HG02798 (cell line): ENCODE measurements around the gene PRDM15.
A peak's percentile ranks its signal among the peaks of the same experiment; 100 is the strongest.

Source experiments
- ATAC-seq: cut with Tn5 transposase; IDR thresholded peaks from one replicate; pipeline ENCODE4 v1.9.1; 2021; ENCODE audit warnings: mild to moderate bottlenecking; ENCODE audit not compliant: unreplicated experiment, poor library complexity

Gene PRDM15

GRCh38 chr21:41866274-41866809 is 12.8 kb downstream of the PRDM15 start:
- ATAC-seq, result no peak

DNA sequence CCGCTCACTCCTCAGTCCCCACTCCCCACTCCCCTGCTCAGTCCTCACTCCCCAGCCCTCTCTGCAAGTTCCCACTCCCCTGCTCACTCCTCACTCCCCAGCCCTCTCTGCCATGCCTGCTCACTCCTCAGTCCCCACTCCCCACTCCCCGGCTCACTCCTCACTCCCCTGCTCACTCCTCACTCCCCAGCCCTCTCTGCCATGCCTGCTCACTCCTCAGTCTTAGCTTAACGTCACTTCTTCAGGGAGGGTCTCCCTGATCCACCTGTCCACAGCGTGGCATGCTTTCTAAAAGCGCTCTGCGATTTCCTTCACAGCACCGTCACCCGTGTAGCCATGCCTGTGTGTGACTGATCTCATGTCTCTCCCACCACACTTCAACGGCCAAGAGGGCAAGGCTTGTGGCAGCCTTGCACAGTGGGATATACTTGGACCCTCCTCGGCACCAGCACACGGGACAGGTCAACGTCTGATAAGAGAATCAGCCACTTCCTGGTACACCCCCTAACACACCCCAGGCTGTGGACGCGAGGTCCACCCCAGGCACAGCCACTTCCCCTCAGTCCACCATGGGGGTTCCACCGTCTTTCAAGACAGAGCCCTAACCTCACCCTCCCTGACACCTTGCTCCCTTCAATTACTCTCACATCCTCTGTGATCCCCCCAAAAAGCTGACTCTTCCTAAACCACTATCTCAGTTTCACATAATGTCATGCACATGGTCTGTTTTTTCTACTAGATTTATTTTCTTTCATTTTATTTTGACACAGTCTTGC is 14.0 kb downstream of the PRDM15 start:
- ATAC-seq, result peak; percentile 69

GRCh38 chr21:41864311-41865001 is 14.7 kb downstream of the PRDM15 start:
- no peak for ATAC-seq

DNA sequence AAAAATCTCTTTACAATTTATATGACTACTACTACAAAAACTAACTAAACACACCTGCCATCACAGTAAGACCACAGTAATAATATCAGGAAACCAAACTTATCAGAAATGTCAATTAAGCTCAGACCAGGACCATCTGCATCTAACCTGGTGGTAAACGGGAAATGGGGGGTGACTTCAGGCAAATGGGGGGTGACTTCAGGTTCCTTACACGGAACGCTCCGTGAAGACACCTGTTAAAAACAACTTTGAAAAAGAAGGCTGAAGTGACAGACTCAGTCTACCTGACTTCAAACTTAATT is 15.8 kb downstream of the PRDM15 start:
- ATAC-seq, result no peak

GRCh38 chr21:41861987-41862386 is 17.2 kb downstream of the PRDM15 start:
- no peak for ATAC-seq

DNA sequence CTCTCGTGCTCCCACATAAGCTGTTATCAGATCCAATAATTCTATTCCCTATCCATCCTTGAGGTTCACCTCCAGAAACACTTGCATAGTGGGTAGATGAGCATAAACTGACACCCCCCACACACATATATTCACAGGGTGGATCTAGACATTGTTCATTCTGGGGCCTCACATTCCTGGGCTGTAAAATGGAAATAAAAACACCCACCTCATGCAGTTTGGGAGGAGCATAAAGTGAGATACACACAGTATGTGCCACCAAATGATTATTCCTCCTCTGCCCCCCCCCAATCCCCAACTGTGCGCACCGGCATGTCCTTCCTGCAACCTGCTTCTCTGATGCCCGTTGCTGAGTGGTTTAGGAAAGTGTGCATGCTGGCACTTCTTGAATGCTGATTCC is 17.9 kb downstream of the PRDM15 start:
- ATAC-seq, result no peak

DNA sequence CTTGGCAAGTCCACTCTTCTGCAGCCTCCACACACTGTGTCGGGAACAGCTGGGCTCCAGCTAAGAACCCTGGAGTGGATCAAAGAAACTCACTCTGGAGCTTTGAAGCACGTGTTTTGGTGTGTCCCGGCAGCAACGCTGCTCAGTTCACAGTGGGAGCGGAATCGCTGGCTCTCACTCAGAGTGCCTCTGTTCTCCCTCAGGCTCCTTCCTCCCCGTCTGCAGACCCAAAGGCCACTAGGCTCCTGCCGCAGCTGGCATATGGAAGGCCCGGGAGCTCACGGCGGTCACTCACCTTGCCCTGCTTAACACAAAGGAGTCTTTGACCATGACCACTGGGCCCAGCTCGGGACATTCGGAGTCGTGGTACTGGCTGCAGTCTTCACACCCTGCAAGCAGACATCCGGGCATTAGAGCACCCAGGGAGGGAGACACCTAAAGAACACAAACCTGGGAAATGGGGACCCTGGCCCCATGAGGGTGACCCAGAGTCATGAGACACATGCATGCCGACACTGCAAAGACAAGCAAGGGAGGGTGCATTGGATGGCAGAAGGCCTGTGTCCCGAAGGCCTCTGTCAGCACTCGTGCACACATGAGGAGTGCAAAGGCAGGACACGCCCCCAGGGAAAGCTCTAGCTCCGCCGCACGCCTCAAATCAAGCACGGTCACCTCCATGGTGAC is 19.7 kb downstream of the PRDM15 start:
- ATAC-seq, result no peak

- ATAC-seq, result no peak
These were observed 20.5 kb downstream of the PRDM15 start for GRCh38 chr21:41858466-41859296.

DNA sequence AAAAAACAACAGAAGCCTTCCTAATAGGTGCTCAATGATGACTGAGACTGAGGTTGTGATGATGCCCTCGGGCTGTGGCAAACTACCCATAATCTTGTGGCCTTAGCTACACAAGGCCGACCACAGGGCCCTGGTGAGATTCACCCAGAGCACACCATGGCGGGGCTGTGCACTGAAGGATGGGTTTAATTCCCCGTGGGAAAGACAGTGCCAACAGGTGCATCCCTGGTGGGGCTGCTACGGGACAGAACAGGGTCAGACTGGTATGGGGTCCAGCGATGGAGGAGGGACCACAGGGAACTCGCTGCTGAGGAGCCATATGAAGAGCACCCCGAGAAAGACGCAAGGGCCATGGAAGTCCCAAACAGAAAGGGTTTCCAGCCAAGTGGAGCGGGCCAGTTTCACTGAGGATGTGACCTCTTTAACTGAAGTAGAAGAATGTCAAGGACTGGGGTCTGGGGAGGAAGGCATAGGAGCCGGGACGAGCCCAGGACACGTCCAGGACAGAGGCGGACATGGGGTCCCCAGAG is 21.3 kb downstream of the PRDM15 start:
- ATAC-seq, result no peak

- ATAC-seq, result no peak
These were observed 22.6 kb downstream of the PRDM15 start for GRCh38 chr21:41856572-41856971.

GRCh38 chr21:41854426-41854995 is 24.6 kb downstream of the PRDM15 start:
- ATAC-seq, result no peak

GRCh38 chr21:41852929-41853320 is 26.2 kb downstream of the PRDM15 start:
- ATAC-seq, result no peak

DNA sequence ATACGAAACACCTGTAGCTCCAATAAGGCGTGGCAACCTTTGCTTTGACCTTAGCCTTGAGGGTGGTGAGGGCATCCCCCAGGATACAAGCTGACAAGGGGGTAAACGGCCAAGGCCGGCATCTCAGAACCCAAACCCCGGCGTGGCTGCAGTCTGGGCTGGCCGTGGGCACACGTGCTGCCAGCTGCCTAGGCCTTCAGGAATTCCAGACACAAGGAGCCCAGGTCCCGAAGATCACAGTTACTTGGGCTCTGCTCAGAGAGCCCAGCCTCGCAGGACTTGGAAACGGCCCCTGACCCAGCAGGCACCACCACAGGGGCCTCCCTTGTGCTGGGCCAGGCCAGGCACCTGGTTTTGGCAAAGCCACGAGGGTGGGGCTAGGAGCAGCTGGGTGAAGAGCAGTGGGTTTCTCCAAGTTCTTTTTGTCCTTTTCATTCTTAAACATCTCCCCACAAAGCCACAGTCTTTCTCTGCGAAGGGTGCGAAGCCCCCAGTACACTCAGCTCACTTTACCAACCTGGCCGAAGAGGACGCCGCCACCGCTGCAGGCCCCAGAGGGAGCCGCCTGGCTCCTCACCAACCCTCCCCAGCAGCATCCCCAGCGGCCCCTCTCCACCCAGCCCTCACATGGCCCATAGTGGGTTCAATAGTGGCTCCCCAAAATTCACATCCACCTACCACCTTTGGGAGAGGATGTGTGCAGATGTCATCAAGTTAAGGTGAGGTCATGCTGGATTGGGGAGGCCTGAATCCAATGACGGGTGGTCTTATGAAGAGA is 26.8 kb downstream of the PRDM15 start:
- ATAC-seq, result no peak

DNA sequence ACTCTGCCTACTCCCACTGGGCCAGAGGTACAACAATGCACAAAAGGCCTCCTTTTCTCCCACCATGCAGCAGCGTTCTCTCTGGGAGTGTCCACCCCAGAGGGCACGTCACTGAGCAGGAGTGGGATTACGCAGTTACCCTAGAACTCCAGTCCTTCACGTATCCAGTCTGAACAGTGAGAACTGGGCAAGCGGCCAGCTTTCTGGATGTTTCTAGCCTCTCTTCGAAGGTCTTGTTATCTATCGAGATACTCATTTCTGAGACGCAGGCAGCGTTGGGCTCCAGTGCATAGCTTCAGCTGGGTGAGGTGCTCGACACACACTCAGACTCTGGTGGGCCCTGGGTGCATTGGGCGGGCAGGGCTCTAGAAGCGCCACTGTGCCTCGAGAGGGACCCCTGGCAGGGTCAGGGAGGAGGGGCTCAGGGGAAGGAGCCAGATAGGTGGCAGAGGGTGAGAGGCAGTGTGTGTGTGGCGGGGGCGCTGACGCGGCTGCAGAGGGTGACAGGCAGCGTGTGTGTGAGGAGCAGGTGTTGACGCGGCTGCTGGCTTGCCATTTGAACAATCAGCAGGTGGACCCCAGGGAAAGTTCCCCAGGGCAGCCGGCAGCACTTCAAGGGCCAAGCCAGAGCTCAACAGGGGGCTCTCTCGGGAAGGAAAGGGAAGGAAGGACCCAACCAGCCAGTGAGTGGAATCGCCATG is 27.9 kb downstream of the PRDM15 start:
- no peak for ATAC-seq

- no peak for ATAC-seq
These were observed 29.1 kb downstream of the PRDM15 start for GRCh38 chr21:41850085-41850484.

GRCh38 chr21:41848958-41849580 is 30.1 kb downstream of the PRDM15 start:
- no peak for ATAC-seq

GRCh38 chr21:41848533-41848932 is 30.6 kb downstream of the PRDM15 start:
- no peak for ATAC-seq
